HL-60 (cell line): ENCODE results near the gene ANGPTL5.

Source experiments
- DNase-seq, 2 experiments: peaks; one replicate each; pipeline ENCODE4 v3.0.0-alpha.2; 2010 to 2020; ENCODE audit warnings: low read depth in 1 of 2, low spot score in 1 of 2
- H3K27ac ChIP-seq: fragments of 250-450 bp; sonication (Bioruptor Pico); replicated peaks from 2 replicates; pipeline ENCODE4 v1.5.1; 2020; ENCODE audit warnings: mild to moderate bottlenecking, moderate library complexity
- H3K27me3 ChIP-seq: fragments of 250-450 bp; sonication (Bioruptor Pico); 2 replicates; pipeline ENCODE4 v1.5.1; 2021; ENCODE audit warnings: mild to moderate bottlenecking, moderate library complexity; ENCODE audit not compliant: insufficient read depth, poor library complexity, severe bottlenecking
- H3K4me3 ChIP-seq: replicated peaks from 2 replicates; pipeline ENCODE4 v1.5.1; 2011; ENCODE audit warnings: mild to moderate bottlenecking, control low read depth, low read length; ENCODE audit not compliant: insufficient read depth
- CTCF ChIP-seq: IDR thresholded peaks from one replicate; pipeline ENCODE4 v1.5.1; 2011; ENCODE audit warnings: low read length, control low read depth, inconsistent platforms; ENCODE audit not compliant: insufficient read depth
- GABPA ChIP-seq: IDR thresholded peaks from 2 replicates; pipeline ENCODE4 v1.6.1; 2012; ENCODE audit warnings: low read depth
- POLR2AphosphoS5 ChIP-seq: IDR thresholded peaks from 2 replicates; pipeline ENCODE4 v1.6.1; 2012; ENCODE audit warnings: low read depth
- REST ChIP-seq: IDR thresholded peaks from 2 replicates; pipeline ENCODE4 v1.6.1; 2012; ENCODE audit warnings: low read depth; ENCODE audit not compliant: insufficient replicate concordance
- SPI1 ChIP-seq: IDR thresholded peaks from 2 replicates; pipeline ENCODE4 v1.6.1; 2012; ENCODE audit warnings: low read depth, mild to moderate bottlenecking, borderline replicate concordance

Gene ANGPTL5

GRCh38 chr11:101923554-101923953, 7.2 kb upstream of the ANGPTL5 start:
- TF ChIP-seq REST: no peak
- TF ChIP-seq CTCF: no peak
- TF ChIP-seq GABPA: no peak
- TF ChIP-seq POLR2AphosphoS5: no peak
- TF ChIP-seq SPI1: no peak
- DNase-seq: no peak
- Histone ChIP-seq H3K4me3 (no peak overlapping the region), H3K27me3 (no peaks in the 10 kb centered on the region), H3K27ac (no peak overlapping the region)

- no peak for TF ChIP-seq SPI1
- TF ChIP-seq CTCF: no peak
- Histone ChIP-seq H3K27me3 (no peaks in the 10 kb centered on the region), H3K27ac (no peak overlapping the region), H3K4me3 (no peak overlapping the region)
- DNase-seq: no peak
These were observed 4.7 kb upstream of the ANGPTL5 start for GRCh38 chr11:101920992-101921391.

- no peaks in the 10 kb centered on the region for H3K27me3 ChIP-seq
- TF ChIP-seq SPI1 (no peak), POLR2AphosphoS5 (no peak)
- no peak for DNase-seq
- H3K27ac ChIP-seq: no peak overlapping the region
- H3K4me3 ChIP-seq: no peak overlapping the region
These were observed 904 bp upstream of the ANGPTL5 start for GRCh38 chr11:101917226-101917625.

GRCh38 chr11:101915791-101916291, 481 bp downstream of the ANGPTL5 start:
- TF ChIP-seq GABPA (no peak), CTCF (no peak), POLR2AphosphoS5 (no peak), SPI1 (peak; percentile 85), REST (no peak)
- H3K27me3 ChIP-seq: no peaks in the 10 kb centered on the region
- no peak overlapping the region for H3K4me3 ChIP-seq
- peak in 1 of 2 experiments; percentile 24 for DNase-seq
- H3K27ac ChIP-seq: no peak overlapping the region
